Suppressor macrophage (primary cell): ENCODE results near the gene KCNE1.
"Not testable (repeated sequence)": the region's sequence is repeated elsewhere in the genome, so short reads cannot be mapped to it uniquely, and the experiment has no call there.

Source experiments
- DNase-seq, 4 experiments: peaks; one replicate each; pipeline ENCODE4 v3.0.0-alpha.2; 2020 to 2022

KCNE1 gene

DNA sequence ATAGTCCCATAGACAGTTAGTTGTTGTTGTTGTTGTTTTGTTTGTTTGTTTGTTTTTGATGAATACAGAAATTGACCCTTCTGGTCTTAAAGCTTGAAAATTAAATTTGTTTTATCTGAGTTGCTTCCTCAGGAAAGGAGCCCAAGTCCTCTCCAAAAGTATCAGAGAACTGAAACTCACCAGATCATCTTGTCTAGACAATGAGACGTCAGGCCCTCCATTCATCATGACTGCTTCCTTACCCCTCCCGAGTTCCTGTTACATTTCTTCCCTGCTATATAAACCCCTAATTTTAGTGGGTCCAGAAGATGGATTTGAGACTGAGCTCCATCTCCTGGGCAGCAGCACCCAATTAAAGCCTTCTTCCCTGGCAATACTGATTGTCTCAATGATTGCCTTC lies 105.3 kb downstream of the KCNE1 start:
- not testable (repeated sequence) for DNase-seq

- DNase-seq = not testable (repeated sequence)
Measured at GRCh38 chr21:34406102-34406501, 105.9 kb downstream of the KCNE1 start.

GRCh38 chr21:34405686-34406085 lies 106.3 kb downstream of the KCNE1 start:
- not testable (repeated sequence) for DNase-seq

GRCh38 chr21:34404742-34405141 lies 107.3 kb downstream of the KCNE1 start:
- DNase-seq = not testable (repeated sequence)

- DNase-seq = not testable (repeated sequence)
Measured at GRCh38 chr21:34400522-34400921, 111.5 kb downstream of the KCNE1 start.
